Measurements from ENCODE around the gene TRPC4AP.

DNA sequence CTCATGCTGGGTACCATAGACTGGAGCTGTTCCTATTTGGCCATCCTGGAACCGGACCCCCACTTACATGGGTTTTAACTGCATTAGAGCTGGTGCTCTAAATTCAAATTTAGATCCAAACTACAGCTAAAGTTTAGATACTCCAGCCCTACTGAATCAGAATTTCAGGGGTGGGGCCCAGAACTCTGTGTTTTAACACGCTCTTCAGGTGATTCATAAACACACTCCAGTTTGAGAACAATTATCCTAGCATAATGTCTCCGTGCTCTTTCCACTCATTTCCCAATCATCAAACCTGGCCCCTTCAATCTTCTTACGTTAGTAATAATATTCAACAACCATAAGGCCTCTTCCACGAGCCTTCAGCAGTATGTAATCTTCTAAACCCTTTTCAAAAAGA, 15.3 kb downstream of the TRPC4AP start:
- TF ChIP-seq, protein P1, sequence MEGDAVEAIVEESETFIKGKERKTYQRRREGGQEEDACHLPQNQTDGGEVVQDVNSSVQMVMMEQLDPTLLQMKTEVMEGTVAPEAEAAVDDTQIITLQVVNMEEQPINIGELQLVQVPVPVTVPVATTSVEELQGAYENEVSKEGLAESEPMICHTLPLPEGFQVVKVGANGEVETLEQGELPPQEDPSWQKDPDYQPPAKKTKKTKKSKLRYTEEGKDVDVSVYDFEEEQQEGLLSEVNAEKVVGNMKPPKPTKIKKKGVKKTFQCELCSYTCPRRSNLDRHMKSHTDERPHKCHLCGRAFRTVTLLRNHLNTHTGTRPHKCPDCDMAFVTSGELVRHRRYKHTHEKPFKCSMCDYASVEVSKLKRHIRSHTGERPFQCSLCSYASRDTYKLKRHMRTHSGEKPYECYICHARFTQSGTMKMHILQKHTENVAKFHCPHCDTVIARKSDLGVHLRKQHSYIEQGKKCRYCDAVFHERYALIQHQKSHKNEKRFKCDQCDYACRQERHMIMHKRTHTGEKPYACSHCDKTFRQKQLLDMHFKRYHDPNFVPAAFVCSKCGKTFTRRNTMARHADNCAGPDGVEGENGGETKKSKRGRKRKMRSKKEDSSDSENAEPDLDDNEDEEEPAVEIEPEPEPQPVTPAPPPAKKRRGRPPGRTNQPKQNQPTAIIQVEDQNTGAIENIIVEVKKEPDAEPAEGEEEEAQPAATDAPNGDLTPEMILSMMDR (IDR thresholded peaks at IDR 0.05; ENCODE audit: control extremely low read depth in 1 of 3, insufficient read depth in 1 of 3, low read depth in 1 of 3, low read length in 3 of 3) = no peak
- no peak for TF ChIP-seq SP2 (IDR thresholded peaks at IDR 0.05; ENCODE audit: low read length)
- no peak for TF ChIP-seq SRF (IDR thresholded peaks at IDR 0.05; ENCODE audit: low read depth, low read length)
- TF ChIP-seq RFX5 (IDR thresholded peaks at IDR 0.05; ENCODE audit: borderline replicate concordance, low read depth, low read length) = no peak
- no peak for TF ChIP-seq POLR2A (IDR thresholded peaks at IDR 0.05; ENCODE audit: control extremely low read depth in 1 of 2, low read depth in 2 of 2, low read length in 2 of 2)
- TF ChIP-seq RAD21 (IDR thresholded peaks at IDR 0.05 in 1 of 2, conservative IDR thresholded peaks at IDR 0.05 in 1 of 2; ENCODE audit: low read depth in 2 of 2, low read length in 2 of 2) = no peak
- TF ChIP-seq SUZ12 (IDR thresholded peaks at IDR 0.05; ENCODE audit: low read length) = no peak
- TF ChIP-seq CHD2 (IDR thresholded peaks at IDR 0.05; ENCODE audit: low read length) = no peak
- no peak for TF ChIP-seq HDAC2 (IDR thresholded peaks at IDR 0.05; ENCODE audit: borderline replicate concordance in 1 of 2, low read depth in 2 of 2, low read length in 2 of 2)
- TF ChIP-seq MAFK (IDR thresholded peaks at IDR 0.05; ENCODE audit: low read depth, low read length) = no peak
- TF ChIP-seq, protein P2, sequence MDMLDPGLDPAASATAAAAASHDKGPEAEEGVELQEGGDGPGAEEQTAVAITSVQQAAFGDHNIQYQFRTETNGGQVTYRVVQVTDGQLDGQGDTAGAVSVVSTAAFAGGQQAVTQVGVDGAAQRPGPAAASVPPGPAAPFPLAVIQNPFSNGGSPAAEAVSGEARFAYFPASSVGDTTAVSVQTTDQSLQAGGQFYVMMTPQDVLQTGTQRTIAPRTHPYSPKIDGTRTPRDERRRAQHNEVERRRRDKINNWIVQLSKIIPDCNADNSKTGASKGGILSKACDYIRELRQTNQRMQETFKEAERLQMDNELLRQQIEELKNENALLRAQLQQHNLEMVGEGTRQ (IDR thresholded peaks at IDR 0.05; ENCODE audit: low read length) = no peak
- TF ChIP-seq, protein P3, sequence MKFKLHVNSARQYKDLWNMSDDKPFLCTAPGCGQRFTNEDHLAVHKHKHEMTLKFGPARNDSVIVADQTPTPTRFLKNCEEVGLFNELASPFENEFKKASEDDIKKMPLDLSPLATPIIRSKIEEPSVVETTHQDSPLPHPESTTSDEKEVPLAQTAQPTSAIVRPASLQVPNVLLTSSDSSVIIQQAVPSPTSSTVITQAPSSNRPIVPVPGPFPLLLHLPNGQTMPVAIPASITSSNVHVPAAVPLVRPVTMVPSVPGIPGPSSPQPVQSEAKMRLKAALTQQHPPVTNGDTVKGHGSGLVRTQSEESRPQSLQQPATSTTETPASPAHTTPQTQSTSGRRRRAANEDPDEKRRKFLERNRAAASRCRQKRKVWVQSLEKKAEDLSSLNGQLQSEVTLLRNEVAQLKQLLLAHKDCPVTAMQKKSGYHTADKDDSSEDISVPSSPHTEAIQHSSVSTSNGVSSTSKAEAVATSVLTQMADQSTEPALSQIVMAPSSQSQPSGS (IDR thresholded peaks at IDR 0.05; ENCODE audit: low read length) = no peak
- no peak for TF ChIP-seq EZH2 (IDR thresholded peaks at IDR 0.05; ENCODE audit: low read depth, low read length, severe bottlenecking)
- TF ChIP-seq, protein P4, sequence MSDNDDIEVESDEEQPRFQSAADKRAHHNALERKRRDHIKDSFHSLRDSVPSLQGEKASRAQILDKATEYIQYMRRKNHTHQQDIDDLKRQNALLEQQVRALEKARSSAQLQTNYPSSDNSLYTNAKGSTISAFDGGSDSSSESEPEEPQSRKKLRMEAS (IDR thresholded peaks at IDR 0.05) = no peak

All from H1 (cell line).